GM20000 (cell line): ENCODE results near the gene DPEP3.
"Not testable (repeated sequence)": the region's sequence is repeated elsewhere in the genome, so short reads cannot be mapped to it uniquely, and the experiment has no call there.

Experiments used
- DNase-seq: peaks from one replicate; pipeline ENCODE4 v3.0.0; 2012; ENCODE audit warnings: low spot score
- TF ChIP-seq, protein P1 (sequence below): IDR thresholded peaks from 2 replicates; pipeline ENCODE4 v1.5.1; 2012; ENCODE audit warnings: mild to moderate bottlenecking, control low read depth; ENCODE audit errors: extremely low read depth, missing control alignments

Gene DPEP3

GRCh38 chr16:68013440-68013839 is 33.1 kb upstream of the DPEP3 start:
- DNase-seq = no peak
- TF ChIP-seq, protein P1, sequence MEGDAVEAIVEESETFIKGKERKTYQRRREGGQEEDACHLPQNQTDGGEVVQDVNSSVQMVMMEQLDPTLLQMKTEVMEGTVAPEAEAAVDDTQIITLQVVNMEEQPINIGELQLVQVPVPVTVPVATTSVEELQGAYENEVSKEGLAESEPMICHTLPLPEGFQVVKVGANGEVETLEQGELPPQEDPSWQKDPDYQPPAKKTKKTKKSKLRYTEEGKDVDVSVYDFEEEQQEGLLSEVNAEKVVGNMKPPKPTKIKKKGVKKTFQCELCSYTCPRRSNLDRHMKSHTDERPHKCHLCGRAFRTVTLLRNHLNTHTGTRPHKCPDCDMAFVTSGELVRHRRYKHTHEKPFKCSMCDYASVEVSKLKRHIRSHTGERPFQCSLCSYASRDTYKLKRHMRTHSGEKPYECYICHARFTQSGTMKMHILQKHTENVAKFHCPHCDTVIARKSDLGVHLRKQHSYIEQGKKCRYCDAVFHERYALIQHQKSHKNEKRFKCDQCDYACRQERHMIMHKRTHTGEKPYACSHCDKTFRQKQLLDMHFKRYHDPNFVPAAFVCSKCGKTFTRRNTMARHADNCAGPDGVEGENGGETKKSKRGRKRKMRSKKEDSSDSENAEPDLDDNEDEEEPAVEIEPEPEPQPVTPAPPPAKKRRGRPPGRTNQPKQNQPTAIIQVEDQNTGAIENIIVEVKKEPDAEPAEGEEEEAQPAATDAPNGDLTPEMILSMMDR = no peak

DNA sequence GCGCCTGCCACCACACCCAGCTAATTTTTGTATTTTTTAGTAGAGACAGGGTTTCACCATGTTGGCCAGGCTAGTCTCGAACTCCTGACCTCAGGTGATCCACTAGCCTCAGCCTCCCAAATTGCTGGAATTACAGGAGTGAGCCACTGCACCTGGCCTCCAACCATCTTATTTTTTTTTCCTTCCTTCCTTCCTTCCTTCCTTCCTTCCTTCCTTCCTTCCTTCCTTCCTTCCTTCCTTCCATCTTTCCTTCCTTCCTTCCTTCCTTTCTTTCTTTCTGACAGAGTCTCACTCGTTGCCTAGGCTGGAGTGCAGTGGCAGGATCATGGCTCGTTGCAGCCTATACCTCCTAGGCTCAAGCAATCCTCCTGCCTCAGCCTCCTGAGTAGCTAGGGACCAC is 29.6 kb upstream of the DPEP3 start:
- DNase-seq = not testable (repeated sequence)

DNA sequence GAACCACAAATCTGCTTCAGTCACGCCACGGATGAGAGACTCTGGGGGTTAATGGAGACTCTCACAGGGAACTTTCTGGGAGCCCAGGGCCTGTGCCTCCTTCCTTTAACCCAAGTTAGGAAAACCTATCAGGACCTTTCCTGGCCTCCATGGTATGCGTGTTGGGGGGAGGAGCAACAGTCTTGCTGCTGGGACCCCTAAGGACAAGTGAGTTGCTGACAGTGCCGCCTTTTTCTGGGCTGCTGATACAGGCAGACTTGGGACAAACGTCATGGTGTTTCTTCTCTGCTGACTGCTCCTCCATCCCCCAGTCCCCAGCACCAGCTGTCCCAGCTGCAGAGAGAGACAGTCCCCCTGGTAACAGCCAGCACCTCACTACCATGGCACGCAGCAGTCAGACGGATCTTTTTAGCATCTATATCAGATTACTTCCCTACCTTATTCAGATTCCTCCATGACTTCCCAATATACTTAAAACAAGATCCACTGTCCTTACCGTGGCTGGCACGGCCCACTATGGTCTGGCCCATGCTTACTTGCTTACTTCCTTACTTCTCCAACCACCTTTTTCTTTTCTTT is 28.9 kb upstream of the DPEP3 start:
- TF ChIP-seq, protein P1 = no peak
- DNase-seq = no peak

DNA sequence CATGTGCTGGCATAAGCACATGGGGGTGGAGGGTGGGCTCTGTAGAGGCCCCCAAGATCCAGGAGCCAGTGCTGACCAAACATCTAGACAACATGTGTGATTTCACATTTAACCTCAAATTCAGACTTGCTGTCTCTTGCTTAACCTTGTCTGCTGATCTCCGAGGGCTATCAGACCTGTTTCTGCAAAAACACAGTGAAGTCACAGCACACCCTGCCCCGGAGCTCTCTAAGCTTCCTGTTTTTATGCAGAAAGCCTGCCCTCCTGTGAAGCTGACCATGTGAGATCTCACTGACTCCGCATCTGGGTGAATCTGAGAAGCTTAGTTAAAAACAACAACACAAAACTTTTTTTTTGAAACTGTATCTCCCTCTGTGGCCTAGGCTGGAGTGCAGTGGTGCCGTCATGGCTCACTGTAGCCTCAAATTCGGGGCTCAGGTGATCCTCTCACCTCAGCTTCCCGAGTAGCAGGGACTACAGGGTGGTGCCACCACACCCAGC is 25.5 kb upstream of the DPEP3 start:
- TF ChIP-seq, protein P1 = no peak
- no peak for DNase-seq

GRCh38 chr16:68005211-68005610 is 24.9 kb upstream of the DPEP3 start:
- TF ChIP-seq, protein P1 = no peak
- DNase-seq = no peak

- no peak for DNase-seq
- TF ChIP-seq, protein P1 = no peak
Observed at GRCh38 chr16:68003031-68003430, 22.7 kb upstream of the DPEP3 start.

DNA sequence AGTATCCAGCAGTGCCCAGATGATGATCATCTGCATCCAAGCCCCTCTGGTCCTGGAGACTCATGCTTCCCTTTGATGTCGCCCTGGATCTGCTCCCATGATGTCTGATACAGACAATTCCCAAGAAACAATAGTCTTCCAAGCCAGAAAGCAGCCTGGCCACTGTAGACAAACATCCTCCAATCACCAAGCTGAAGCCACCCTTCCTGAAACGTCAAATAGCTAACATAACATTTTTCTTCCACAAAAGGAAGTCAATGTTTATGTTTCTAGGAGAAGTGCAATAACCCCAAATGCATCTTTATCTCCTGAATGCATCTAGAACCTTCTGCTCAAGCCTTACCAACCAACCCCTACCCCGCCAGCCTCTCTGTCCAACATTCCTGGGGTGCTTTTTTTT is 20.2 kb upstream of the DPEP3 start:
- no peak for DNase-seq
- TF ChIP-seq, protein P1 = no peak

DNA sequence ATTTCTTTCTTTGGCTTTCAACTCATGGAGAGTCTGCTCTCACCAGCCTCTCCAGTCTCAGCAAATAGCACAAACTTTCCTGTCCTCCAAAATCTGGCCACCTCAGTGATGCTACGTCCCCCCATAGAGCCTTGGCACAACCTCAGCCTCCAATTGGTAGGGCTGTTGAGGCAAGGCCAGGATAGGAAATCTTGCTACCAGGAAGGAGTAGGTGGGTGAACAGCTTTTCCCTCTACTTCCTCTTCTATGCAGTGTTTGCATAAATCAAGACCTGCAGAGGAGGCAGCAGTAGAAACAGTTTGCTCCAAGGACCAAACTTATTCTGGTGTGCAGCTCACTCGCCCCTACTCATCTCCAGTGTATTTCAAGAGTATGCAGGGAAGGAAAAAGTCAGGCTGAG is 19.7 kb upstream of the DPEP3 start:
- TF ChIP-seq, protein P1 = no peak
- peak; percentile 32 for DNase-seq

DNA sequence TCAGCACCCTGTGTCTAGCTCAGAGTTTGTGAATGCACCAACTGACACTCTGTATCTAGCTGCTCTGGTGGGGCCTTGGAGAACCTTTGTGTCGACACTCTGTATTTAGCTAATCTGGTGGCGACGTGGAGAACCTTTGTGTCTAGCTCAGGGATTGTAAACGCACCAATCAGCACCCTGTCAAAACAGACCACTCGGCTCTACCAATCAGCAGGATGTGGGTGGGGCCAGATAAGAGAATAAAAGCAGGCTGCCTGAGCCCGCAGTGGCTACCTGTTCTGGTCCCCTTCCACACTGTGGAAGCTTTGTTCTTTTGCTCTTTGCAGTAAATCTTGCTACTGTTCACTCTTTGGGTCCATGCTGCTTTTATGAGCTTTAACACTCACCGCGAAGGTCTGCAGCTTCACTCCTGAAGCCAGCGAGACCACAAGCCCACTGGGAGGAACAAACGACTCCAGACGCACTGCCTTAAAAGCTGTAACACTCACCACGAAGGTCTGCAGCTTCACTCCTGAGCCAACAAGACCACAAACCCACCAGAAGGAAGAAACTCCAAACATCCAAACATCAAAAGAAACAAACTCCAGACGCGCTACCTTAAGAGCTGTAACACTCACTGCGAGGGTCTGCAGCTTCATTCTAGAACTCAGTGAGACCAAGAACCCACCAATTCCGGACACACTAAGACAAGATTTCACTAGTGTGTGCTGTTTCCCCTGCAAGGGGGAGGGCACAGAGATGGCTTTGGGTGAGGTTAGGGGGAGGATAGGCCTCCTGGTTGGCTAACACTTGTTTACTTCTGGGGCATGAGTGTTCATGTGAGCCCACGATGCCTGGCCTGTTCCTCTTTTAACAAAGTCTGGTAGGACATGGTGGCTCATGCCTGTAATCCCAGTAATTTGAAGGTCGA is 18.7 kb upstream of the DPEP3 start, which contains the start of gene DPEP2:
Gene DPEP2, minus strand, starts transcription at position 706 of the 910 bp plus-strand sequence. CDS start 6,272 bp downstream, outside the sequence.
- not testable (repeated sequence) for DNase-seq

DNA sequence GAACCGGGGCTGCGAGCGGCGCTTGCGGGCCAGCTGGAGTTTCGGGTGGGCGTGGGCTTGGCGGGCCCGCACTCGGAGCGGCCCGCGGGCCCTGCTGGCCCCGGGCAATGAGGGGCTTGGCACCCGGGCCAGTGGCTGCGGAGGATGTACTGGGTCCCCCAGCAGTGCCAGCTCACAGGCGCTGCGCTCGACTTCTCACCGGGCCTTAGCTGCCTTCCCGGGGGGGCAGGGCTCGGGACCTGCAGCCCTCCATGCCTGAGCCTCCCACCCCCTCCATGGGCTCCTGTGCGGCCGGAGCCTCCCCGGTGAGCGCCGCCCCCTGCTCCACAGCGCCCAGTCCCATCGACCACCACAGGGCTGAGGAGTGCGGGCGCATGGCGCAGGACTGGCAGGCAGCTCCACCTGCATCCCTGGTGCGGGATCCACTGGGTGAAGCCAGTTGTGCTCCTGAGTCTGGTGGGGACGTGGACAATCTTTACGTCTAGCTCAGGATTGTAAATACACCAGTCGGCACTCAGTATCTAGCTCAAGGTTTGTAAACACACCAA is 18.0 kb upstream of the DPEP3 start:
- not testable (repeated sequence) for DNase-seq
